Keratinocyte (primary cell): ENCODE results near the gene CXCL12. TPM values are rescaled to one million over a fixed set of nuclear protein-coding genes. Genes with fewer than 3 reads are reported as not detected.

Experiments used
- DNase-seq: peaks from one replicate; pipeline ENCODE4 v3.0.0-alpha.2; 2011; ENCODE audit warnings: low read depth, missing footprints, low spot score
- FAIRE-seq: peaks from 2 replicates; lab custom pipeline; 2011; peaks lifted over from hg19 to GRCh38; lab: Jason Lieb, UNC
- H2AFZ ChIP-seq: 2 replicates; pipeline ENCODE4 v1.6.0; 2012; ENCODE audit warnings: low read length, control low read depth, inconsistent platforms; ENCODE audit not compliant: control insufficient read depth
- H3K27ac ChIP-seq: 2 replicates; pipeline ENCODE4 v1.5.1; 2011; ENCODE audit warnings: low read length; ENCODE audit not compliant: control insufficient read depth, insufficient read depth
- H3K27me3 ChIP-seq: 3 replicates; pipeline ENCODE4 v1.6.0; 2011; ENCODE audit warnings: low read length; ENCODE audit not compliant: control insufficient read depth, insufficient read depth; ENCODE audit errors: extremely low read depth
- H3K36me3 ChIP-seq, 2 experiments: 2 replicates in 1 of 2; 3 replicates in 1 of 2; pipeline ENCODE4 v1.5.1; 2011; ENCODE audit warnings: low read length in 2 of 2, mild to moderate bottlenecking in 1 of 2; ENCODE audit not compliant: control insufficient read depth in 2 of 2, insufficient read depth in 2 of 2; ENCODE audit errors: extremely low read depth in 1 of 2
- H3K4me1 ChIP-seq: 3 replicates; pipeline ENCODE4 v1.5.1; 2011; ENCODE audit warnings: low read length; ENCODE audit not compliant: control insufficient read depth, insufficient read depth; ENCODE audit errors: extremely low read depth
- H3K4me2 ChIP-seq: 3 replicates; pipeline ENCODE4 v1.6.0; 2011; ENCODE audit warnings: low read depth, low read length; ENCODE audit not compliant: control insufficient read depth, insufficient read depth; ENCODE audit errors: extremely low read depth
- H3K4me3 ChIP-seq, 3 experiments: fragments of 200-600 bp in 1 of 3; sonication (generic) in 1 of 3; 2 replicates in 2 of 3; 3 replicates in 1 of 3; pipeline ENCODE4 v1.5.1; 2011 to 2016; ENCODE audit warnings: low read length in 3 of 3, mild to moderate bottlenecking in 3 of 3, control low read depth in 2 of 3, inconsistent platforms in 1 of 3, low read depth in 1 of 3, mixed read lengths in 1 of 3, mixed run types in 1 of 3, moderate library complexity in 1 of 3; ENCODE audit not compliant: control insufficient read depth in 2 of 3, insufficient read depth in 2 of 3; ENCODE audit errors: extremely low read depth in 1 of 3
- H3K79me2 ChIP-seq: 2 replicates; pipeline ENCODE4 v1.6.0; 2012; ENCODE audit warnings: low read length; ENCODE audit not compliant: control insufficient read depth, insufficient read depth
- H3K9ac ChIP-seq: 3 replicates; pipeline ENCODE4 v1.6.0; 2011; ENCODE audit warnings: low read length; ENCODE audit not compliant: control insufficient read depth, insufficient read depth; ENCODE audit errors: extremely low read depth
- H3K9me1 ChIP-seq: 3 replicates; pipeline ENCODE4 v1.6.0; 2011; ENCODE audit warnings: low read length; ENCODE audit not compliant: control insufficient read depth, insufficient read depth; ENCODE audit errors: extremely low read depth
- H3K9me3 ChIP-seq: 2 replicates; pipeline ENCODE4 v1.5.1; 2012; ENCODE audit warnings: low read depth, low read length; ENCODE audit not compliant: control insufficient read depth
- H4K20me1 ChIP-seq: 3 replicates; pipeline ENCODE4 v1.6.0; 2011; ENCODE audit warnings: low read length; ENCODE audit not compliant: control insufficient read depth, insufficient read depth; ENCODE audit errors: extremely low read depth
- CTCF ChIP-seq, 3 experiments: IDR thresholded peaks in 1 of 3; conservative IDR thresholded peaks in 1 of 3; optimal IDR thresholded peaks in 1 of 3; 2 replicates in 2 of 3; 3 replicates in 1 of 3; pipeline versions ENCODE3 to v1.5.1; 2011; ENCODE audit warnings: low read length in 3 of 3, mild to moderate bottlenecking in 3 of 3, moderate library complexity in 2 of 3, control low read depth in 1 of 3, inconsistent platforms in 1 of 3; ENCODE audit not compliant: insufficient read depth in 2 of 3; ENCODE audit errors: extremely low read depth in 1 of 3
- EZH2 ChIP-seq: IDR thresholded peaks from one replicate; pipeline ENCODE4 v1.6.1; 2012; ENCODE audit warnings: inconsistent platforms, mild to moderate bottlenecking, low read length, moderate library complexity
- dilution Hi-C: fragments of 300-500 bp; cut with MboI; formaldehyde crosslinking; loops from one replicate; pipeline ENCODE4 v1.7.0; 2020; ENCODE audit warnings: low sequenced_read_pairs; ENCODE audit not compliant: extremely low pct_ligation_motif_present
- polyA plus RNA-seq, 5 experiments: library from polyadenylated mRNA; depleted of rRNA in 3 of 5; stranded (reverse) in 3 of 5; stranded (forward) in 1 of 5; unstranded in 1 of 5; fragments of >200 nt; gene quantifications; 1 replicate in 1 of 5; 2 replicates in 3 of 5; 3 replicates in 1 of 5; pipeline versions ENCODE4 v1.2.1 to v1.2.3, GENCODE V29; 2011 to 2012; ENCODE audit warnings: missing spikeins in 2 of 5, low read depth in 1 of 5, low replicate concordance in 1 of 5

Gene CXCL12
- polyA plus RNA-seq, 1 donor (not counting 4 experiments of a cell fraction or from before 2014, with no cell fraction given), result not detected

- Histone ChIP-seq H3K4me1 (no peaks in the 10 kb centered on the region), H3K9ac (no peak overlapping the region), H3K36me3 (no peaks in the 10 kb centered on the region), H3K27ac (no peak overlapping the region), H3K4me3 (no peak overlapping the region), H4K20me1 (no peaks in the 10 kb centered on the region), H3K9me1 (no peaks in the 10 kb centered on the region), H3K27me3 (no peaks in the 10 kb centered on the region), H3K79me2 (no peaks in the 10 kb centered on the region), H2AFZ (no peak overlapping the region), H3K4me2 (no peak overlapping the region), H3K9me3 (peaks cover 3% of the 10 kb centered on the region)
- FAIRE-seq (no peak), DNase-seq (no peak)
- no peak for TF ChIP-seq EZH2
- no peak for TF ChIP-seq CTCF (optimal IDR thresholded peaks at IDR 0.05 in 1 of 3, IDR thresholded peaks at IDR 0.05 in 1 of 3, conservative IDR thresholded peaks at IDR 0.05 in 1 of 3; ENCODE audit: extremely low read depth in 1 of 3, insufficient read depth in 2 of 3, low read length in 3 of 3)
- dilution Hi-C loops, result no loop called here
Measured at GRCh38 chr10:44422153-44422552, 37.3 kb upstream of the CXCL12 start.

- FAIRE-seq, result no peak
Measured at GRCh38 chr10:44419790-44420549, 35.1 kb upstream of the CXCL12 start.

More at GRCh38 chr10:44419790-44420549, 35.1 kb upstream of the CXCL12 start:
- TF ChIP-seq EZH2 (no peak), CTCF (optimal IDR thresholded peaks at IDR 0.05 in 1 of 3, IDR thresholded peaks at IDR 0.05 in 1 of 3, conservative IDR thresholded peaks at IDR 0.05 in 1 of 3; ENCODE audit: extremely low read depth in 1 of 3, insufficient read depth in 2 of 3, low read length in 3 of 3) (no peak)
- peaks cover 2% of the 10 kb centered on the region for H3K9me3 ChIP-seq
- no peak overlapping the region for H3K27ac ChIP-seq
- H3K27me3 ChIP-seq, result no peaks in the 10 kb centered on the region
- H3K4me3 ChIP-seq, result no peak overlapping the region
- no peak overlapping the region for H3K9ac ChIP-seq
- no peak overlapping the region for H2AFZ ChIP-seq
- dilution Hi-C loops, result no loop called here
- H4K20me1 ChIP-seq, result no peaks in the 10 kb centered on the region
- no peaks in the 10 kb centered on the region for H3K9me1 ChIP-seq
- DNase-seq, result no peak
- no peaks in the 10 kb centered on the region for H3K4me1 ChIP-seq
- H3K36me3 ChIP-seq, result no peaks in the 10 kb centered on the region
- no peak overlapping the region for H3K4me2 ChIP-seq
- no peaks in the 10 kb centered on the region for H3K79me2 ChIP-seq
